Loucy (cell line): ENCODE data around the gene TDRD9.
"Not testable (repeated sequence)": the region's sequence is repeated elsewhere in the genome, so short reads cannot be mapped to it uniquely, and the experiment has no call there.

Source experiments
- H2AFZ ChIP-seq: fragments of 200-600 bp; sonication (generic); 2 replicates; pipeline ENCODE4 v1.6.0; 2016; ENCODE audit warnings: antibody characterized with exemption, mild to moderate bottlenecking, low read length, moderate library complexity
- H3F3A ChIP-seq: fragments of 200-600 bp; 2 replicates; pipeline ENCODE4 v1.6.0; 2016; ENCODE audit warnings: antibody characterized with exemption, low read depth, mild to moderate bottlenecking
- H3K27me3 ChIP-seq: fragments of 200-600 bp; sonication (generic); 2 replicates; pipeline ENCODE4 v1.6.1; 2014; ENCODE audit warnings: low read length, mild to moderate bottlenecking; ENCODE audit not compliant: insufficient read depth, poor library complexity, severe bottlenecking
- H3K36me3 ChIP-seq: fragments of 200-600 bp; sonication (generic); 2 replicates; pipeline ENCODE4 v1.6.1; 2016; ENCODE audit warnings: low read length; ENCODE audit not compliant: insufficient read depth
- H3K4me1 ChIP-seq: fragments of 200-600 bp; sonication (generic); 2 replicates; pipeline ENCODE4 v1.5.1; 2014; ENCODE audit warnings: low read length, mild to moderate bottlenecking; ENCODE audit not compliant: insufficient read depth, poor library complexity, severe bottlenecking
- H3K4me2 ChIP-seq: fragments of 200-600 bp; sonication (generic); 2 replicates; pipeline ENCODE4 v1.6.0; 2014; ENCODE audit warnings: antibody characterized with exemption, low read length, low read depth, mild to moderate bottlenecking; ENCODE audit not compliant: poor library complexity, severe bottlenecking
- H3K4me3 ChIP-seq: fragments of 200-600 bp; sonication (generic); 2 replicates; pipeline ENCODE4 v1.5.1; 2014; ENCODE audit warnings: low read length, mild to moderate bottlenecking, mixed read lengths; ENCODE audit not compliant: poor library complexity, severe bottlenecking
- H3K79me2 ChIP-seq: fragments of 200-600 bp; sonication (generic); 2 replicates; pipeline ENCODE4 v1.6.1; 2014; ENCODE audit warnings: low read length; ENCODE audit not compliant: insufficient read depth
- H3K9ac ChIP-seq: fragments of 200-600 bp; sonication (generic); 2 replicates; pipeline ENCODE4 v1.6.0; 2014; ENCODE audit warnings: mild to moderate bottlenecking, low read depth, low read length, moderate library complexity; ENCODE audit not compliant: poor library complexity, severe bottlenecking
- H3K9me2 ChIP-seq: fragments of 200-600 bp; sonication (generic); replicated peaks from 2 replicates; pipeline ENCODE4 v1.6.1; 2016; ENCODE audit warnings: low read depth, low read length, mixed read lengths
- H3K9me3 ChIP-seq: fragments of 200-600 bp; sonication (generic); 2 replicates; pipeline ENCODE4 v1.6.1; 2014; ENCODE audit warnings: mild to moderate bottlenecking, antibody characterized with exemption, low read length, low read depth; ENCODE audit not compliant: insufficient read depth
- H4K20me1 ChIP-seq: fragments of 200-600 bp; sonication (generic); 2 replicates; pipeline ENCODE4 v1.6.0; 2014; ENCODE audit warnings: antibody characterized with exemption, low read length, mild to moderate bottlenecking; ENCODE audit not compliant: insufficient read depth, poor library complexity, severe bottlenecking
- CTCF ChIP-seq: fragments of 200-600 bp; sonication (generic); conservative IDR thresholded peaks from 2 replicates; pipeline ENCODE4 v1.5.1; 2014; ENCODE audit warnings: mild to moderate bottlenecking, antibody characterized with exemption, low read length
- EZH2phosphoT487 ChIP-seq: fragments of 200-600 bp; IDR thresholded peaks from 2 replicates; pipeline ENCODE4 v1.6.1; 2018; ENCODE audit warnings: antibody characterized with exemption, mild to moderate bottlenecking, moderate library complexity, borderline replicate concordance

The TDRD9 gene

GRCh38 chr14:103973354-103973753, 45.1 kb downstream of the TDRD9 start:
- H3F3A ChIP-seq: no peaks in the 10 kb centered on the region
- H3K4me3 ChIP-seq: no peak overlapping the region
- no peak overlapping the region for H3K9ac ChIP-seq
- H4K20me1 ChIP-seq: no peaks in the 10 kb centered on the region
- no peaks in the 10 kb centered on the region for H3K27me3 ChIP-seq
- no peaks in the 10 kb centered on the region for H3K9me2 ChIP-seq
- TF ChIP-seq EZH2phosphoT487 (no peak), CTCF (no peak)
- H3K36me3 ChIP-seq: no peaks in the 10 kb centered on the region
- H3K4me1 ChIP-seq: no peaks in the 10 kb centered on the region
- no peak overlapping the region for H2AFZ ChIP-seq
- no peak overlapping the region for H3K4me2 ChIP-seq
- H3K79me2 ChIP-seq: no peaks in the 10 kb centered on the region
- no peaks in the 10 kb centered on the region for H3K9me3 ChIP-seq

GRCh38 chr14:103974575-103974974, 46.3 kb downstream of the TDRD9 start:
- no peaks in the 10 kb centered on the region for H3K79me2 ChIP-seq
- TF ChIP-seq CTCF: no peak
- no peak for TF ChIP-seq EZH2phosphoT487
- H3K9me3 ChIP-seq: no peaks in the 10 kb centered on the region
- H2AFZ ChIP-seq: no peak overlapping the region
- H3F3A ChIP-seq: no peaks in the 10 kb centered on the region
- no peaks in the 10 kb centered on the region for H3K27me3 ChIP-seq
- H3K9me2 ChIP-seq: no peaks in the 10 kb centered on the region
- H3K4me1 ChIP-seq: no peaks in the 10 kb centered on the region
- H3K36me3 ChIP-seq: no peaks in the 10 kb centered on the region
- no peak overlapping the region for H3K4me2 ChIP-seq
- H3K9ac ChIP-seq: no peak overlapping the region
- H3K4me3 ChIP-seq: no peak overlapping the region
- no peaks in the 10 kb centered on the region for H4K20me1 ChIP-seq

- not testable (repeated sequence) for H3K4me2 ChIP-seq, H3K4me1 ChIP-seq, H2AFZ ChIP-seq, H3F3A ChIP-seq, H3K9ac ChIP-seq, H3K36me3 ChIP-seq, H3K79me2 ChIP-seq, H3K9me3 ChIP-seq, H4K20me1 ChIP-seq, H3K4me3 ChIP-seq, H3K9me2 ChIP-seq, H3K27me3 ChIP-seq
- TF ChIP-seq CTCF: peak; percentile 42
These were observed 52.5 kb downstream of the TDRD9 start for GRCh38 chr14:103980623-103981238.
